SW480 (cell line): ENCODE data around the gene CCDC197.

Source experiments
- DNase-seq: peaks from one replicate; pipeline ENCODE4 v3.0.0-alpha.2; 2016; ENCODE audit warnings: low spot score

CCDC197 gene

GRCh38 chr14:93997082-93997481 is at the start of gene CCDC197:
Gene CCDC197 (plus strand): TSS chr14:93997301. CDS start chr14:93998132, 831 bp downstream.
- peak; percentile 73 for DNase-seq

GRCh38 chr14:93949511-93950075 is 47.5 kb upstream of the CCDC197 start:
- DNase-seq: no peak

- DNase-seq: no peak
Measured at GRCh38 chr14:93950948-93951634, 46.0 kb upstream of the CCDC197 start.

DNA sequence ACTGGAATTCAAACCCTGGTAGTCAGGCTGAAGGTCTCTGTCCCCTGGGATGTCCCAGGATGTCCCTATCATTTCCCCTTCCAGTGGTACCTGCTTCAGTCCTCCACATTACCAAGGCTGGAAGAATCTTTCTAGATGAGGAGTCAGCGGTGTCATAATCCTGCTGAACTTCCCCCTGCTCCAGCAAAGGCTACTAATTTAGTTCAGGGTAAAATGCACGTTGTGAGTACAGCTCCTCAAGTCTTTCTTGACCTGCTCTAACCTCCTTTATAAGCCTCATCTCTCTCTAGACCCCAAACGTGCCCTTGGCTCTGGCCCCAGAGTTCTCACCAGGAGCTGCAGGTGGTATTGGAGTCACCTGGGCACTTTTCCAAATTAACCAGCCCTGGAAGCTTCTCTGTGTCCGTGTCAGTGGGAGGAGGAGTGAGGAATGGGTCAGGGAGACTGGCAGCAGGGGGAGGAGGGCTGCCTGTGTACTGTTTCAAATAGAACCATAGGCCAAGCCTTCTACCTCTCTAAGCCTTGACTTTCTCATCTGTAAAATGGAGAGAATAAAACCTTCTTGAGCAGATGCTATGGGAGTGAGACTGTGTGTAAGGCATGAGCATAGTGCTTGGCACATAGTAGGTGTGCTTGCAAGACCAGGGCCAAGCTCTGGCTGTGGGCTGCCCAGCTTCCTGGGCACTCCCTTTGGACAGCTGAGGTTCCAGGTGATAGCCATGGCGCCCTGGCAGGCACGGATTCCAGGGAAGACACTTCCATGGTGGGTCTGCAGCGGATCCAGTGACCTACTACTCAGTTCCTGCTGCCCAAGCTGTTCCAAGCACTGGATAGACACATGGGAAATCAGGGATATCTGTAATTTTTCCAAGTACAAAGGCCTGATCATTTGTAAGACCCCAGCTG is 45.2 kb upstream of the CCDC197 start:
- no peak for DNase-seq

GRCh38 chr14:93952829-93953228 is 44.3 kb upstream of the CCDC197 start:
- DNase-seq: no peak

DNA sequence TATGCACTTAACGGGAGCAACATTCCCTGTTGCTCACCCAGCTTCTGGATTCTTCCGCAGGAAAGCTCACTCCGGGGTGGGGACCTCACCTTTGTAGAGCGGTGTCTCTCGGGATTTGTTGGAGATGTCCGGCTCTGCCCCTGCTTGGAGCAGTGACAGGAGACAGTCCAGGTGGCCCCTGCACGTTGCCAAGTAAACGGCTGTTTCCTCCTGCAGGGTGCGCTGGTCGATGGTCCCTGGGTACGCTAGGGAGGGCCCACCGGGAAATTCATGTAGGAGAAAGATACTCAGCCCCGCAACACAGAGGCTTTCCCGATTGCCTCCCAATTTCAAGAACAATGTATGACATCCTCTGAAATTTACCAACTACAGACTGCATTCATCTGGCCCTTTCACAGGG is 43.8 kb upstream of the CCDC197 start:
- no peak for DNase-seq

DNA sequence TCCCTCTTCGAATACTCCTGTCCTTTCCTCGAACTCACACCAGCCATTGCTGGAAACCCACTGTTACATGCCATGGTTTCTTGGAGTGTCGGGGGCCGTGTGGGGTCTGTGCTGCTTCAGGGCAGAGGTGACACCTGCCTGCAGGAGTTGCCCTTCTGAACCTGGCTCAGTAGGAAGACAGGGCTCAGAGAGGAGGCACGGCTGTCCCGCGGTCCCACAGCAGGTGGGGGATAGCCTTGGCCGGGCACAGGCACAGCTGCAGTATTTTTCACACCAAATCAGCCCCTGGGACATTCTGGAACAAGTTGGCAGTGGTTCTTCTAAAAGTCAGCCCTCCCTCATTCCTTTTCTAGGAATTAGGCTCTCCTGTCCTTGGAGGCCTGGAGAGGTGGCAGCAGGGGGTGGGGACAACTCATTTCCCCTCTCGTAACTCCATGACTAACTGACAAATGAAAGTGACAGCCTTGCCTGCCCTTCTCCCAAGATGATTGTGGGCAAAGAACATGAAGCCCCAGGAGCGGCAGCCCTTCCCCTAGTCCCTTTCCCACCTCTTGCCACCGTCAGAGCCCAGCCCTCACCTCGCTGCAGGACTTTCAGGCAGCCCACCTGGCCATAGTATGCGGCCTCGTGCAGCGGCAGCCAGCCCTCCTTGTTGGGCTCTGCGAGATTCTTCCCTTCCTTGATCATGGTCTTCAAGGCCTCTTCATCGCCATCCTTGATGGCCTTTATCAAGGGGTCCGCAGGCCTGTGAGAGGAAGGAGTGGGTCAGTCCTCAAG is 43.2 kb upstream of the CCDC197 start:
- no peak for DNase-seq

GRCh38 chr14:93954516-93954830 is 42.6 kb upstream of the CCDC197 start:
- DNase-seq: no peak

DNA sequence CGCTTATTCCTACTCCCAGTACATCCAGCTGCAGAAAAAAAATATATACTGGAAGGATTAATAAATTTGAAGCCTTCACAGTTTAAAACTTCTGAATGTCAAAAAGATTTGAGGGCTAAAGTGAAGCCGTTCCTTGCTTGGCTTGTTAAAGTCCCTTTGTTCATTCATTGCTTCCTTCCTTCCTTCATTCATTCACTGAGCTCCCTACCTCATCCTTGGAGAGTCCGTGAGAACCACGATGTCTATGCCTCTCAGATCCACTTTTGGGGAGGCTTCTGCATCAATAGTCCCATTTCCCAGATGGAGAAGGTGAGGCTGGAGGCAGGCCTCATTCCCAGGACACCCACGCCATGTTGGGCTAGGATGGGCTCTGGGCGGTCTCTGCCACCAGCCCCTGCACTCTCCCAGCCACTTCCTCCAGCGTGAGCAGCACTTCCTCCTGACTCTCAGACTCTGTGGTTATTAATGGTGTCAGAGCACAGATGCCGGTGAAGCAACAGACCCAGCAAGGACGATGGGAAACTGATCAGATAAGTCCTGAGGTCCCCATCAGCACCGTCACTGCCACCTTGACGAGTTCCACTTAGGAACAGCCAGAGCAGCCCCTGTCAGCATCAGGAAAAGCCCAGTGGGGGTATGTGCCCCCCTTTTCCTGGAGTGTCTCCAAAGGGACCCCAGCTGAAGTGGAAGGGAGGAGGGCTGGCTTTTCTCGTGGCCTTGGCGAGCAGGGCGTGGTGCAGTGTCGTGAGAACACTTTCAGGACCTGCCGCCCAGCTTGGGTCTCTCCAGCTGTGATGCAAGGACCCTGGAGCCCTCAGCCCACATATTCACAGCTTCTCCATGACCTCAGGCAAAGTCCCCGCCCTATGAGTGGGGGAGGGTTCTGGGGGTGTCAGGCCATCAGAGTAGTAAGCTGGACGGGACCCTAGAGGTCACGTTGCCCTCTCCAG is 41.9 kb upstream of the CCDC197 start:
- no peak for DNase-seq

DNA sequence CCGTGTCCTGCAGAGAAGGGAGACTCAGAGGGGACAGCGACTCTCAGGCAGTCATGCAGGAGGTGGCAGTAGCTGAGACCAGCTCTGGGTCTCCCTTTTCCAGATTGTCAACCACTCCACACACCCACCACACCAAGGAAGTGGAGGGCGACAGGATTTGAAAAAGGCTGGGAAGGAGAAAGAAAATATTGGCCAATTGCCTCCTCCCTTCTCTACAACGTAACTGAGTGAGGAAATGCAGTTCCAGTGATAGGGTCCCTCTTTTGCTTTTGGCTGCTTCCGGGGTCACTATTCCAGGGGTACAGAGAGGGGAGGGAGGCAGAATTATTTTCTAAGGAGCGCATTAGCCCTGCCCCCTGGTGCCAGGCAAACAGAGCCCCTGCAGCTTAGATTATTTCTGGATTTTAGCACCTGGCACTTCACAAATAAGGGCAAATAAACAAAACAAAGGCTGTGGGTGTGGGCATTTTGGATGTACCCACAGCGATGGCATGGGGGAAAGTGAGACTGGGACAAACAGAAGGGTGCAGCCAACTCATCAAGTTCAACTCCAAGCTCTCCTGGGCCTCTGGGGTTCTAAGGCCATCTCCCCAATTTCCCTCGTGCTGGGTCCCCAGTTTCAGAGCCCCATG is 41.1 kb upstream of the CCDC197 start:
- no peak for DNase-seq

DNA sequence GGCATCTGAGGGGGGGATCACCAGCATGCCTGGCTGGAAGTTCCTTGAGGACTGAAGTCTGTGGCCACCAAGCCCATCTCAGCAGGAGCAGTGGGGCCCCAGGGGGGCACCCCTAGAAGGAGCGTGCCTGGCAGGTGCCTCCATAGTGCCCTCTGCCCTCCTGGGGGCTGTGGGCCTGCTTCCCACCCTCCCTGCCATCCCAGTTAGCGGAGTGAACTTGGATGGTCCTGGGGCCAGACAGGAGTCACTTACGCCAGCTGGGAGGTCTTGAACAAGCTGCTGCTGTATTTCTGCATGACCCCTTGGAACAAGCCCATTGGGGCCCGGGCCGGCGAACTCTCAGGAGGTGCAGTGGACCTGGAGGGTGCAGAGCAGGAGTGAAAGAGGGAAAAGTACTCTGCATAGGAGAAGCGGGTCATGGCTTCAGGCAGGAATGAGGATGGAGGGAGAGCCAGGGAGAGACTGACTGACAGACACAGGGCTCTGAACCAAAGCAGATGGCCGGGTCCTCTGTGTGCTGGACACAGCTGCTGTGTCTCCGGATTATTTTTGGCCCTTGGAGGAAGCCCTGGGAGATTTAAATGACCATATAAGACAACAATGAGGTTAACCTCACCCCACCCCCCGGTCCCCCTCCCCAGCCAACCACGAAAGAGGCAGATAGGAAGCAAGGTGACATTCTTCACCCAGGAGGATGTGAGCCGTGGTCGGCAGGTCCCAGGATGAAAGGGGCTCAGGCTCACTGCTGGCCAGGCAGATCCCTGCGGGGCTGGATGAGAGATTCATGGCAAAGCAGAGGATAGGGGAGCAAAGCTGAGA is 40.4 kb upstream of the CCDC197 start:
- DNase-seq: no peak

GRCh38 chr14:93957333-93957710 is 39.8 kb upstream of the CCDC197 start:
- no peak for DNase-seq

DNA sequence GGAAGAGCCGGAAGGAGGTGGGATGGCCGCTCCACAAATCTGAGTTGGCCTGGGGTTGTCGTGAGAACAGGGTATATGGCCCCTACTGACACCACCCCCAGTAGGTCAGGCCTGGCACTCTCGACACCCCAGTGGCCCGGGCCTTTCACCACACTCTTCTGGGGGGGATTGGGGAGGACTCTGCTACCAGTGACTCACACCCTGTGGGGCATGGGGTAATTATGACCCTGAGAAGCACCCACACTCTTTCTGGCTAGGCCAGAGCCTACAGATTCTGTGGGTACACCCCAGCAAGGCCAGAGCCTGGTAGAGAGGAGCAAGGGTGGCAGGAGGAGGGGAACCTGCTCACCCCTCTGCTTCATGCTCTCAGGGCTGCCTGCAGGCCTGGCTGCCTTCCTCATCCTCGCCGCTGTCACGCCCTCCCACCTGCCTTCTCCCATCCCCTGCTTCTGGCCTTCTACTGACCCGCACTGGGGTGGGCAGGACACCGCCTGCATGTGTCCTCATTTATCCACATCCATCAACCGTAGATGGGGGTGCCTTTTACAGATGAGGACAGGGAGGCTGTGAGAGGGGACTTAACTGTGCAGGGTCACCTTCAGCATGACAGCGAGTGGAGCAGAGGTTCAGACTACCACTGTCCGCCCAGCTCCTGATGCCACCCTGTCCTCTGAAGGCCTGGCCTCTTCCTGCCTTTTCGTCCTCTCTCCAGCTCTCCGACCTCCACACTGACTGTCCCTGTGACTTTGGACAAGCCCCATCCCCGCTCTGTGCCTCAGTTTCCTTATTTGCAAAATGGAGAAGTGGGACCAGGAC is 39.1 kb upstream of the CCDC197 start:
- no peak for DNase-seq

DNA sequence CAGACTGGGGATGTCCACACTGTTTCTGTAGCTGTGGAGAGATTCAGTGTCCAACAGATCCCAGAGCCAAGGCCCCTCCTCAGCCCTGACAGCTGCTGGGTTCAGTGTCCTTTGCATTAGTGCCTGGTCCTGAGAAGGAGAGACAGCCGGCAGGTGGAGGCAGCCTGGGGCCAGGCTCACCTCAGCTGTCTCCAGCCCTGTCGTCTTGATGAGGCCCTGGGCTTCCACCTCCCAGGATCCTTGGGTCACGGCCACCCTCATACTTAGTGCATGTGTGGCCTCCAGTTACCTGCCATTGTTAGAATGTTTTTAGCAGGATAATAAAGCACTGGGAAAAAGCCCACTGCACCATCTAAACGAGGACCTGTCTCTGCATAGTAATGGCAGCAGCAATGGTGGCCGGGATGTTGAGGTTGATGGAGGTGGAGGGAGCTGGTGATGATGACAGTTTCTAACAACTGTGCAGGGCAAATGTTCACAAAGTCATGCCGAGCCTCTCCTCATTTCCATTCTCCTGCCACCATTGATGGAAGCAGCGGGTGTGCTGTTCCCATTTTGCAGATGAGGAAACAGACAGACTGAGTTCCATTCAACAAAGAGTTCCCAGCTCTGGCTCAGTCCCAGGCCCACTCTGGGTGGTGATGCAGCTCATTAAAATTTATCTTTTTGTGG is 38.4 kb upstream of the CCDC197 start:
- DNase-seq: no peak

GRCh38 chr14:93959239-93960107 is 37.6 kb upstream of the CCDC197 start:
- peak; percentile 99 for DNase-seq

DNA sequence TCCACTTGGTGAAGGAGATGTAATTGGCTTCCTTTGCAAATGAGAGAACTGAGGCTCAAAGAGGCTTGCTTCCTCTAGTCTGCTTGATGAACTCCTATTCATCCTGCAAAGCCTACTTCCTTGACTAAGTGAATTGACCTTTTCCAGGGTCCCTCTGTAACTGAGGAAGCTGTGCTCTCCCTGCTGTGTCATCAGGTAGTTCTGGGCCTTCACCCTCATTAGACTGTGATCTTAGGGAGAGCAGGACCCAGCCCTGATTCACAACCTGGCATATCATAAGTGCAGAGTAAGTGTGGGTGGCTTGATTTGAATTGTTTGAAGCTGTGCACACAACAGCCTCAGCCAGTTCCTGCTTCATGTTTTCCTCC is 37.0 kb upstream of the CCDC197 start:
- peak; percentile 67 for DNase-seq

- DNase-seq: no peak
Measured at GRCh38 chr14:93960774-93961438, 36.2 kb upstream of the CCDC197 start.
